ENCODE measurements around the gene SUGP2. TPM values are rescaled to one million over a fixed set of nuclear protein-coding genes. Genes with fewer than 3 reads are reported as not detected.
"Not testable (repeated sequence)": the region's sequence is repeated elsewhere in the genome, so short reads cannot be mapped to it uniquely, and the experiment has no call there.

SUGP2 gene
- total RNA-seq, 1 donor from 2014 or later = 114 TPM

GRCh38 chr19:18969931-18970659 is 63.2 kb downstream of the SUGP2 start:
- H3K4me1 Mint-ChIP-seq (ENCODE audit: low read depth) = no peaks in the 10 kb centered on the region
- H3K4me3 Mint-ChIP-seq = no peak overlapping the region
- no peaks in the 10 kb centered on the region for H3K9me3 Mint-ChIP-seq
- no peaks in the 10 kb centered on the region for H3K27me3 Mint-ChIP-seq (ENCODE audit: insufficient read depth)
- no peaks in the 10 kb centered on the region for H3K36me3 Mint-ChIP-seq (ENCODE audit: low read depth)
- no peak for DNase-seq (ENCODE audit: low spot score)
- H3K27ac Mint-ChIP-seq = no peak overlapping the region
- intact Hi-C loops (cut with micrococcal nuclease) = no loop called here

GRCh38 chr19:18967358-18968146 is 65.8 kb downstream of the SUGP2 start:
- intact Hi-C loops (cut with micrococcal nuclease) = no loop called here
- peak overlapping the region; percentile 48 for H3K27ac Mint-ChIP-seq
- no peaks in the 10 kb centered on the region for H3K9me3 Mint-ChIP-seq
- no peaks in the 10 kb centered on the region for H3K36me3 Mint-ChIP-seq (ENCODE audit: low read depth)
- no peaks in the 10 kb centered on the region for H3K4me1 Mint-ChIP-seq (ENCODE audit: low read depth)
- DNase-seq (ENCODE audit: low spot score) = no peak
- no peak overlapping the region for H3K4me3 Mint-ChIP-seq
- peaks cover 6% of the 10 kb centered on the region for H3K27me3 Mint-ChIP-seq (ENCODE audit: insufficient read depth)

GRCh38 chr19:18966307-18966706 is 67.0 kb downstream of the SUGP2 start:
- no peak overlapping the region for H3K27ac Mint-ChIP-seq
- peaks cover 11% of the 10 kb centered on the region for H3K4me1 Mint-ChIP-seq (ENCODE audit: low read depth)
- H3K27me3 Mint-ChIP-seq (ENCODE audit: insufficient read depth) = peaks cover 15% of the 10 kb centered on the region
- DNase-seq (ENCODE audit: low spot score) = no peak
- no peaks in the 10 kb centered on the region for H3K36me3 Mint-ChIP-seq (ENCODE audit: low read depth)
- no peaks in the 10 kb centered on the region for H3K9me3 Mint-ChIP-seq
- intact Hi-C loops (cut with micrococcal nuclease) = no loop called here
- H3K4me3 Mint-ChIP-seq = no peak overlapping the region

GRCh38 chr19:18964121-18964520 is 69.2 kb downstream of the SUGP2 start:
- peaks cover 18% of the 10 kb centered on the region for H3K27me3 Mint-ChIP-seq (ENCODE audit: insufficient read depth)

GRCh38 chr19:18961767-18962620 is 71.3 kb downstream of the SUGP2 start:
- H3K4me1 Mint-ChIP-seq (ENCODE audit: low read depth) = peaks cover 13% of the 10 kb centered on the region
- no peaks in the 10 kb centered on the region for H3K9me3 Mint-ChIP-seq
- DNase-seq (ENCODE audit: low spot score) = no peak
- intact Hi-C loops (cut with micrococcal nuclease) = no loop called here
- no peaks in the 10 kb centered on the region for H3K36me3 Mint-ChIP-seq (ENCODE audit: low read depth)
- peaks cover 18% of the 10 kb centered on the region for H3K27me3 Mint-ChIP-seq (ENCODE audit: insufficient read depth)
- H3K27ac Mint-ChIP-seq = no peak overlapping the region
- H3K4me3 Mint-ChIP-seq = no peak overlapping the region

More at GRCh38 chr19:18964121-18964520, 69.2 kb downstream of the SUGP2 start:
- Mint-ChIP-seq H3K9me3 (no peaks in the 10 kb centered on the region), H3K4me3 (no peak overlapping the region), H3K36me3 (ENCODE audit: low read depth) (no peaks in the 10 kb centered on the region), H3K4me1 (ENCODE audit: low read depth) (peaks cover 13% of the 10 kb centered on the region), H3K27ac (no peak overlapping the region)
- DNase-seq (ENCODE audit: low spot score) = no peak
- intact Hi-C loops (cut with micrococcal nuclease) = no loop called here

- intact Hi-C loops (cut with micrococcal nuclease) = no loop called here
These were observed 72.9 kb downstream of the SUGP2 start for GRCh38 chr19:18960370-18960769.

GRCh38 chr19:18955042-18955441 is 78.3 kb downstream of the SUGP2 start:
- Mint-ChIP-seq H3K27ac (no peak overlapping the region), H3K27me3 (ENCODE audit: insufficient read depth) (peaks cover 6% of the 10 kb centered on the region), H3K9me3 (no peaks in the 10 kb centered on the region), H3K4me3 (no peak overlapping the region), H3K36me3 (ENCODE audit: low read depth) (no peaks in the 10 kb centered on the region), H3K4me1 (ENCODE audit: low read depth) (no peaks in the 10 kb centered on the region)
- intact Hi-C loops (cut with micrococcal nuclease) = no loop called here
- no peak for DNase-seq (ENCODE audit: low spot score)

More at GRCh38 chr19:18960370-18960769, 72.9 kb downstream of the SUGP2 start:
- no peaks in the 10 kb centered on the region for H3K36me3 Mint-ChIP-seq (ENCODE audit: low read depth)
- H3K4me3 Mint-ChIP-seq = no peak overlapping the region
- H3K27ac Mint-ChIP-seq = no peak overlapping the region
- no peak for DNase-seq (ENCODE audit: low spot score)
- H3K9me3 Mint-ChIP-seq = no peaks in the 10 kb centered on the region
- H3K27me3 Mint-ChIP-seq (ENCODE audit: insufficient read depth) = peaks cover 18% of the 10 kb centered on the region
- peaks cover 13% of the 10 kb centered on the region for H3K4me1 Mint-ChIP-seq (ENCODE audit: low read depth)

GRCh38 chr19:18954094-18954493 is 79.2 kb downstream of the SUGP2 start:
- Mint-ChIP-seq H3K27ac (no peak overlapping the region), H3K4me1 (ENCODE audit: low read depth) (no peaks in the 10 kb centered on the region), H3K9me3 (no peaks in the 10 kb centered on the region), H3K36me3 (ENCODE audit: low read depth) (no peaks in the 10 kb centered on the region), H3K4me3 (no peak overlapping the region), H3K27me3 (ENCODE audit: insufficient read depth) (peaks cover 6% of the 10 kb centered on the region)
- intact Hi-C loops (cut with micrococcal nuclease) = no loop called here
- no peak for DNase-seq (ENCODE audit: low spot score)

GRCh38 chr19:18952364-18953003 is 80.8 kb downstream of the SUGP2 start:
- intact Hi-C loops (cut with micrococcal nuclease); H3K36me3 Mint-ChIP-seq (ENCODE audit: low read depth); H3K9me3 Mint-ChIP-seq; H3K4me3 Mint-ChIP-seq; H3K4me1 Mint-ChIP-seq (ENCODE audit: low read depth); H3K27me3 Mint-ChIP-seq (ENCODE audit: insufficient read depth); H3K27ac Mint-ChIP-seq; DNase-seq (ENCODE audit: low spot score): not testable (repeated sequence)

GRCh38 chr19:18951721-18952281 is 81.5 kb downstream of the SUGP2 start:
- intact Hi-C loops (cut with micrococcal nuclease) = no loop called here
- no peaks in the 10 kb centered on the region for H3K9me3 Mint-ChIP-seq
- H3K27ac Mint-ChIP-seq = no peak overlapping the region
- H3K4me3 Mint-ChIP-seq = no peak overlapping the region
- no peaks in the 10 kb centered on the region for H3K4me1 Mint-ChIP-seq (ENCODE audit: low read depth)
- peaks cover 6% of the 10 kb centered on the region for H3K27me3 Mint-ChIP-seq (ENCODE audit: insufficient read depth)
- no peaks in the 10 kb centered on the region for H3K36me3 Mint-ChIP-seq (ENCODE audit: low read depth)
- DNase-seq (ENCODE audit: low spot score) = no peak

GRCh38 chr19:18949858-18950257 is 83.5 kb downstream of the SUGP2 start:
- Mint-ChIP-seq H3K27ac (no peak overlapping the region), H3K4me3 (no peak overlapping the region), H3K36me3 (ENCODE audit: low read depth) (no peaks in the 10 kb centered on the region), H3K27me3 (ENCODE audit: insufficient read depth) (peaks cover 9% of the 10 kb centered on the region), H3K9me3 (no peaks in the 10 kb centered on the region), H3K4me1 (ENCODE audit: low read depth) (no peaks in the 10 kb centered on the region)
- intact Hi-C loops (cut with micrococcal nuclease) = no loop called here
- DNase-seq (ENCODE audit: low spot score) = no peak

GRCh38 chr19:18948976-18949356 is 84.4 kb downstream of the SUGP2 start:
- Mint-ChIP-seq H3K27ac (no peak overlapping the region), H3K27me3 (ENCODE audit: insufficient read depth) (peaks cover 11% of the 10 kb centered on the region), H3K4me1 (ENCODE audit: low read depth) (no peaks in the 10 kb centered on the region), H3K36me3 (ENCODE audit: low read depth) (no peaks in the 10 kb centered on the region), H3K4me3 (no peak overlapping the region), H3K9me3 (no peaks in the 10 kb centered on the region)
- intact Hi-C loops (cut with micrococcal nuclease) = no loop called here
- DNase-seq (ENCODE audit: low spot score) = no peak

Measured in activated T-helper 1 cell treated with anti-CD3 and anti-CD28 coated beads, Interleukin-12 subunit alpha, Interleukin-12 subunit beta, Interleukin-2, Interleukin-4 antibody, amounts not matched to agents 30 ng/mL and 10 ng/mL and 1 ng/mL, durations not matched to agents 14 hours and 24 hours and 36 hours (primary cell).